B cell (primary cell): ENCODE results near the gene NKX1-2. TPM values are rescaled to one million over a fixed set of nuclear protein-coding genes. Genes with fewer than 3 reads are reported as not detected.

ENCODE experiments used
- ATAC-seq: fragments of 200-7000 bp; cut with Tn5 transposase; one replicate; pipeline ENCODE4 v1.10.0; 2021; ENCODE audit warnings: low read depth, mild to moderate bottlenecking, moderate number of reproducible peaks, moderate library complexity
- CTCF ChIA-PET: fragments of 350-600 bp; sonication (Branson Sonifier 250); formaldehyde crosslinking; loops from one replicate; lab custom pipeline; 2021; ENCODE audit warnings: antibody characterized with exemption, inconsistent platforms; lab: Charles Lee
- POLR2A ChIA-PET: fragments of 350-600 bp; sonication (Branson Sonifier 250); formaldehyde crosslinking; loops from one replicate; lab custom pipeline; 2021; ENCODE audit warnings: antibody characterized with exemption; lab: Charles Lee
- DNase-seq: peaks from one replicate; pipeline ENCODE4 v3.0.0; 2013
- H2AFZ ChIP-seq: 2 replicates; pipeline ENCODE4 v1.6.1; 2012; ENCODE audit warnings: mild to moderate bottlenecking, low read depth, low read length; ENCODE audit not compliant: insufficient read depth, poor library complexity, severe bottlenecking
- H3K27ac ChIP-seq, 2 donors: 1 replicate in 1 of 2; 2 replicates in 1 of 2; pipeline ENCODE4 v1.5.1; 2012 to 2013; ENCODE audit warnings: low read length in 2 of 2, mild to moderate bottlenecking in 2 of 2, moderate library complexity in 1 of 2
- H3K27me3 ChIP-seq, 4 experiments: fragments of 200-600 bp in 1 of 4; sonication (generic) in 1 of 4; replicated peaks in 1 of 4; 1 replicate in 2 of 4; 2 replicates in 2 of 4; pipeline versions ENCODE4 v1.6.1 to v1.7.0; 2013 to 2016; ENCODE audit warnings: low read length in 3 of 4, mild to moderate bottlenecking in 2 of 4, mixed read lengths in 1 of 4, moderate library complexity in 1 of 4; ENCODE audit not compliant: insufficient read depth in 4 of 4, control insufficient read depth in 3 of 4; ENCODE audit errors: control extremely low read depth in 1 of 4
- H3K36me3 ChIP-seq, 2 experiments: replicated peaks in 1 of 2; 1 replicate in 1 of 2; 2 replicates in 1 of 2; pipeline versions ENCODE4 v1.6.1 to v1.7.1; 2013; ENCODE audit warnings: low read length in 1 of 2; ENCODE audit not compliant: insufficient read depth in 2 of 2, control insufficient read depth in 1 of 2; ENCODE audit errors: control extremely low read depth in 1 of 2, extremely low read depth in 1 of 2
- H3K4me1 ChIP-seq, 2 donors: fragments of 200-600 bp in 1 of 2; sonication (generic) in 1 of 2; 1 replicate in 1 of 2; 2 replicates in 1 of 2; pipeline versions ENCODE4 v1.5.1 to v1.6.1; 2013 to 2017; ENCODE audit warnings: low read length in 2 of 2; ENCODE audit not compliant: control insufficient read depth in 2 of 2, insufficient read depth in 2 of 2
- H3K4me2 ChIP-seq: replicated peaks from 2 replicates; pipeline ENCODE3; 2012; ENCODE audit warnings: mild to moderate bottlenecking, low read depth, low read length; ENCODE audit not compliant: poor library complexity, severe bottlenecking
- H3K4me3 ChIP-seq, 5 experiments: fragments of 200-600 bp in 1 of 5; sonication (generic) in 1 of 5; 1 replicate in 3 of 5; 2 replicates in 2 of 5; pipeline versions ENCODE4 v1.5.1 to v1.7.0; 2011 to 2016; ENCODE audit warnings: low read length in 4 of 5, mild to moderate bottlenecking in 4 of 5, low read depth in 2 of 5, control low read depth in 1 of 5, moderate library complexity in 1 of 5; ENCODE audit not compliant: insufficient read depth in 1 of 5; ENCODE audit errors: control extremely low read depth in 1 of 5, extremely low read depth in 1 of 5
- H3K79me2 ChIP-seq: fragments of 200-600 bp; sonication (generic); one replicate; pipeline ENCODE4 v1.6.0; 2016; ENCODE audit warnings: low read length; ENCODE audit not compliant: control insufficient read depth, insufficient read depth
- H3K9ac ChIP-seq: fragments of 200-600 bp; sonication (generic); 2 replicates; pipeline ENCODE4 v1.6.1; 2017; ENCODE audit warnings: mild to moderate bottlenecking, low read length, moderate library complexity
- H3K9me3 ChIP-seq, 3 donors: one replicate each; pipeline versions ENCODE4 v1.6.1 to v1.7.1; 2013; ENCODE audit warnings: low read length in 2 of 3; ENCODE audit not compliant: control insufficient read depth in 2 of 3, insufficient read depth in 1 of 3; ENCODE audit errors: control extremely low read depth in 1 of 3
- H4K20me1 ChIP-seq: 2 replicates; pipeline ENCODE4 v1.6.0; 2012; ENCODE audit warnings: mild to moderate bottlenecking, low read length; ENCODE audit not compliant: insufficient read depth, control insufficient read depth, poor library complexity, severe bottlenecking
- H3K27ac Mint-ChIP-seq: one replicate; pipeline ENCODE4 v1.8.0; 2021; ENCODE audit warnings: mixed read lengths
- H3K27me3 Mint-ChIP-seq: one replicate; pipeline ENCODE4 v1.8.0; 2021; ENCODE audit warnings: mixed read lengths
- H3K4me1 Mint-ChIP-seq: one replicate; pipeline ENCODE4 v1.8.0; 2021; ENCODE audit warnings: mixed read lengths
- H3K4me3 Mint-ChIP-seq: one replicate; pipeline ENCODE4 v1.8.0; 2021; ENCODE audit warnings: mixed read lengths
- H3K9me3 Mint-ChIP-seq: one replicate; pipeline ENCODE4 v1.8.0; 2022; ENCODE audit warnings: mixed read lengths; ENCODE audit not compliant: insufficient read depth
- EZH2 ChIP-seq: IDR thresholded peaks from 2 replicates; pipeline ENCODE4 v1.6.1; 2012; ENCODE audit warnings: borderline replicate concordance, low read depth, mild to moderate bottlenecking, moderate library complexity, low read length; ENCODE audit not compliant: insufficient read depth, poor library complexity, severe bottlenecking
- WGBS: methylation state at CpG from one replicate; pipeline ENCODE4 v1.1.5; 2013; ENCODE audit warnings: missing lambda C conversion rate; ENCODE audit not compliant: insufficient coverage; 5-methylcytosine and 5-hydroxymethylcytosine counted together
- intact Hi-C: fragments of 100-400 bp; cut with micrococcal nuclease; formaldehyde crosslinking; loops from one replicate; pipeline ENCODE4 v1.10.0; 2022
- polyA plus RNA-seq: library from polyadenylated mRNA; depleted of rRNA; stranded (reverse); fragments of >200 nt; gene quantifications from 2 replicates; pipeline ENCODE4 v1.2.3, GENCODE V29; 2012
- total RNA-seq, 2 donors: library from RNA; stranded (reverse); fragments of 120-200 nt in 1 of 2; gene quantifications; 1 replicate in 1 of 2; 2 replicates in 1 of 2; pipeline versions ENCODE4 v1.2.3 to v1.2.4, GENCODE V29; 2013 to 2022
- TF ChIP-seq, protein P1 (sequence below): fragments of 200-600 bp; IDR thresholded peaks from one replicate; pipeline ENCODE4 v1.8.0; 2022; ENCODE audit warnings: antibody characterized with exemption, mild to moderate bottlenecking

Gene NKX1-2
- total and polyA plus RNA-seq, 2 donors (not counting 1 experiment from before 2014, with no cell fraction given): not detected

DNA sequence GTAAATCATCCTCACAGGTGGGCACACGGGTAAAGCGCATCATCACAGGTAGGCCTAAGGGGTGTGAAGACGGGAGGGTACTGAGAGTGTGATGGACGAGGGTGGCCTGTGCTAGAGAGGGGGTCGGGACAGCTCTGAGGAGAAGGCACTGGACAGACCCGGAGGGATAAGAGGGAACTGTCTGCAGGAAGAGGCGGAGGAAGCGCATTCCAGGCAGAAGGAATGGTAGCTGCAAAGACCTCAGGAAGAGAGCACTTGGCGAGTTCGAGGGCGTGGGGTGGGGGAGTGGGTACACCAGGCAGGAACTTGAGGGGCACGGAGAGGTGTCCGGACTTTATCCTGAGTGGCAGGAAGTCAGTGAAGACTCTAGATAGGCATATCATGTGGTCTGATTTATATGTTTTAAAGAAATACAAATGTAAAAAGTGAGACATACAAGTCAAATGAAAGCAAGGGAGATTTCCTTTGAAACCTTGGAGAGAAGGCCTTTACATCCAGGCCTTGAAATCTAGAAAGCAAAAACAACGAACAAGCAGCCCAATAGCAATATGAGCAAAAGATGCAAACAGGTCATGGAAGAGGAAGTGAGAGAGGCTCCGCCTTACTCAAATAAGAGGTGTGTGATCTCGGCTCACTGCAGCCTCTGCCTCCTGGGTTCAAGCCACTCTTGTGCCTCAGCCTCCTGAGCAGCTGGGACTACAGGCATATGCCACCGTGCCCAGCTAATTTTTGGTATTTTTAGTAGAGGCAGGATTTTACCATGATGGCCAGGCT is 15.4 kb upstream of the NKX1-2 start:
- POLR2A ChIA-PET: interaction anchor here (0.6 to 0.8 kb wide), 2 partner anchors 31 to 371 kb away, joined by 3 read pairs; partner anchors contain the start of gene CHST15
- Histone ChIP-seq H3K27ac (peak overlapping the region; percentile 67 to 69), H3K4me1 (peaks cover 23 to 35% of the 10 kb centered on the region in 2 donors), H3K4me2 (peak overlapping the region; percentile 66), H3K36me3 (peaks cover 0 to under 1% of the 10 kb centered on the region in 2 experiments), H3K9ac (peak overlapping the region; percentile 12), H4K20me1 (peaks cover 6% of the 10 kb centered on the region), H3K27me3 (no peaks in the 10 kb centered on the region), H2AFZ (peak overlapping the region; percentile 72), H3K4me3 (peak overlapping the region in 3 of 5 experiments; percentile 13 to 26 (median 23)), H3K9me3 (no peaks in the 10 kb centered on the region), H3K79me2 (peaks cover 57% of the 10 kb centered on the region)
- Mint-ChIP-seq H3K4me3 (peak overlapping the region; percentile 64), H3K9me3 (no peaks in the 10 kb centered on the region), H3K27ac (peak overlapping the region; percentile 92), H3K4me1 (peaks cover 37% of the 10 kb centered on the region), H3K27me3 (no peaks in the 10 kb centered on the region)
- CTCF ChIA-PET: interaction anchor here (0.6 to 1.5 kb wide), 2 partner anchors 14 to 76 kb away, joined by 3 to 4 read pairs; no protein-coding TSS in a partner anchor
- TF ChIP-seq, protein P1, sequence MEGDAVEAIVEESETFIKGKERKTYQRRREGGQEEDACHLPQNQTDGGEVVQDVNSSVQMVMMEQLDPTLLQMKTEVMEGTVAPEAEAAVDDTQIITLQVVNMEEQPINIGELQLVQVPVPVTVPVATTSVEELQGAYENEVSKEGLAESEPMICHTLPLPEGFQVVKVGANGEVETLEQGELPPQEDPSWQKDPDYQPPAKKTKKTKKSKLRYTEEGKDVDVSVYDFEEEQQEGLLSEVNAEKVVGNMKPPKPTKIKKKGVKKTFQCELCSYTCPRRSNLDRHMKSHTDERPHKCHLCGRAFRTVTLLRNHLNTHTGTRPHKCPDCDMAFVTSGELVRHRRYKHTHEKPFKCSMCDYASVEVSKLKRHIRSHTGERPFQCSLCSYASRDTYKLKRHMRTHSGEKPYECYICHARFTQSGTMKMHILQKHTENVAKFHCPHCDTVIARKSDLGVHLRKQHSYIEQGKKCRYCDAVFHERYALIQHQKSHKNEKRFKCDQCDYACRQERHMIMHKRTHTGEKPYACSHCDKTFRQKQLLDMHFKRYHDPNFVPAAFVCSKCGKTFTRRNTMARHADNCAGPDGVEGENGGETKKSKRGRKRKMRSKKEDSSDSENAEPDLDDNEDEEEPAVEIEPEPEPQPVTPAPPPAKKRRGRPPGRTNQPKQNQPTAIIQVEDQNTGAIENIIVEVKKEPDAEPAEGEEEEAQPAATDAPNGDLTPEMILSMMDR: no peak
- no peak for TF ChIP-seq EZH2
- intact Hi-C loops: loop anchor here (10.0 kb wide), 2 partner anchors 150 to 1310 kb away; partner anchors contain the start of gene BUB3
- WGBS: 66% methylated on average over 15 of the region's 17 CpGs
- DNase-seq: peak; percentile 66
- peak; percentile 35 for ATAC-seq
